GM23248 (cell line): ENCODE data around the gene RBM34. TPM values are rescaled to one million over a fixed set of nuclear protein-coding genes. Genes with fewer than 3 reads are reported as not detected.

ENCODE experiments used
- DNase-seq: peaks from one replicate; pipeline ENCODE4 v3.0.0-alpha.2; 2015
- H2AFZ ChIP-seq: fragments of 200-600 bp; sonication (generic); 2 replicates; pipeline ENCODE4 v1.6.1; 2016; ENCODE audit warnings: antibody characterized with exemption
- H3F3A ChIP-seq: fragments of 200-600 bp; sonication (generic); 2 replicates; pipeline ENCODE4 v1.6.1; 2016; ENCODE audit warnings: mild to moderate bottlenecking, antibody characterized with exemption, mixed run types; ENCODE audit not compliant: insufficient read depth
- H3K27ac ChIP-seq: fragments of 200-600 bp; sonication (generic); 2 replicates; pipeline ENCODE4 v1.5.1; 2016; ENCODE audit warnings: mild to moderate bottlenecking
- H3K27me3 ChIP-seq: fragments of 200-600 bp; sonication (generic); replicated peaks from 2 replicates; pipeline ENCODE4 v1.6.1; 2016; ENCODE audit warnings: mild to moderate bottlenecking; ENCODE audit not compliant: insufficient read depth
- H3K36me3 ChIP-seq: fragments of 200-600 bp; sonication (generic); 2 replicates; pipeline ENCODE4 v1.6.1; 2016; ENCODE audit warnings: low read depth, mild to moderate bottlenecking
- H3K4me1 ChIP-seq: fragments of 200-600 bp; sonication (generic); 2 replicates; pipeline ENCODE4 v1.6.1; 2016; ENCODE audit warnings: mild to moderate bottlenecking; ENCODE audit not compliant: insufficient read depth
- H3K4me2 ChIP-seq: fragments of 200-600 bp; sonication (generic); one replicate; pipeline ENCODE4 v1.6.1; 2016; ENCODE audit warnings: mild to moderate bottlenecking; ENCODE audit not compliant: unreplicated experiment
- H3K4me3 ChIP-seq: fragments of 200-600 bp; sonication (generic); 2 replicates; pipeline ENCODE4 v1.5.1; 2016; ENCODE audit warnings: mild to moderate bottlenecking
- H3K79me2 ChIP-seq: fragments of 200-600 bp; sonication (generic); 2 replicates; pipeline ENCODE4 v1.6.1; 2016; ENCODE audit warnings: mild to moderate bottlenecking; ENCODE audit not compliant: insufficient read depth
- H3K9ac ChIP-seq: fragments of 200-600 bp; sonication (generic); 2 replicates; pipeline ENCODE4 v1.6.1; 2016; ENCODE audit warnings: mild to moderate bottlenecking
- H3K9me2 ChIP-seq: fragments of 200-600 bp; sonication (generic); 2 replicates; pipeline ENCODE4 v1.6.1; 2016; ENCODE audit warnings: mixed run types, mild to moderate bottlenecking, moderate library complexity; ENCODE audit not compliant: insufficient read depth
- H3K9me3 ChIP-seq: fragments of 200-600 bp; sonication (generic); one replicate; pipeline ENCODE4 v1.6.1; 2017; ENCODE audit warnings: low read depth
- H4K20me1 ChIP-seq: fragments of 200-600 bp; sonication (generic); 2 replicates; pipeline ENCODE4 v1.6.0; 2016; ENCODE audit not compliant: insufficient read depth
- EZH2 ChIP-seq: fragments of 200-600 bp; sonication (generic); IDR thresholded peaks from 2 replicates; pipeline ENCODE4 v1.6.1; 2018; ENCODE audit warnings: antibody characterized with exemption, mild to moderate bottlenecking; ENCODE audit not compliant: insufficient read depth, poor library complexity, severe bottlenecking
- EZH2phosphoT487 ChIP-seq: fragments of 200-600 bp; sonication (generic); IDR thresholded peaks from 2 replicates; pipeline ENCODE4 v1.6.1; 2018; ENCODE audit warnings: antibody characterized with exemption, moderate library complexity, mild to moderate bottlenecking, low read depth; ENCODE audit not compliant: insufficient read depth
- whole genome bisulfite sequencing, 2 experiments: methylation state at CpG; one replicate each; pipeline ENCODE4 v1.1.6; 2015 to 2017; ENCODE audit warnings: low lambda C conversion rate in 2 of 2, low coverage in 1 of 2; ENCODE audit errors: missing lambda C conversion rate in 2 of 2; 5-methylcytosine and 5-hydroxymethylcytosine counted together
- in situ Hi-C: fragments of 300-500 bp; cut with MboI; formaldehyde crosslinking; loops from 2 replicates; pipeline ENCODE4 v1.15.0; 2020
- polyA plus RNA-seq: library from polyadenylated mRNA; unstranded; fragments of >200 nt; fragmentation: Nextera tagmentation; extraction: Ambion mirVana; gene quantifications from 2 replicates; pipeline ENCODE4 v1.2.1, GENCODE V29; 2016
- total RNA-seq: library from RNA; depleted of rRNA; stranded (reverse); fragments of >200 nt; shearing (Covaris generic); gene quantifications from 2 replicates; pipeline ENCODE4 v1.2.3, GENCODE V29; 2014

The RBM34 gene
- total and polyA plus RNA-seq, 2 experiments from 2014 or later = 53.6 to 79.3 TPM

DNA sequence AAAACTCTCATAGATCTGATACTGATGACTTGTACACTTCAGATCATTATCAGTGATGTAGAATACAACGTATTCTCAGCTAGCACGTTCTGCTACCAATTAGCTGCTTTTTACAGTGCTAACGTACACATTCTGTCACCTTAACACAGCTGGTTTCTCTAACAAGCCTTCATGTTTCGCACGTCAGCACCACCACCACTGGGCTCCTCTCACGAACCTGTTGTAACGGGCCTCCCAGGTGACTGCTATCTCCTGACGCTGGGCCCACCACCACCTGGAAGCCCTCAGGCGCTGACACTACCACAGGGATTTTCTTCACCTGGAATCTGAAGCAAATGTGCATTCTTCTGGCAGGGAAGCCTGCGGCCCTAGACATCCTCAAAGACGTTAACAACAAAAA lies 52.2 kb downstream of the RBM34 start:
- peaks cover 56% of the 10 kb centered on the region for H3F3A ChIP-seq
- H3K9me2 ChIP-seq = no peaks in the 10 kb centered on the region
- no peaks in the 10 kb centered on the region for H3K27me3 ChIP-seq
- H3K4me2 ChIP-seq = no peak overlapping the region
- peaks cover 44% of the 10 kb centered on the region for H3K36me3 ChIP-seq
- no peaks in the 10 kb centered on the region for H3K9me3 ChIP-seq
- WGBS, 2 experiments = 84 to 86% methylated on average over 11 of the region's 11 CpGs
- H3K4me1 ChIP-seq = peaks cover 28% of the 10 kb centered on the region
- no peak for TF ChIP-seq EZH2
- TF ChIP-seq EZH2phosphoT487 = no peak
- no peak for DNase-seq
- H3K27ac ChIP-seq = no peak overlapping the region
- no peak overlapping the region for H3K9ac ChIP-seq
- in situ Hi-C loops = loop anchor here (25.0 kb wide), 1 partner anchor 997 kb away; no protein-coding TSS in a partner anchor
- no peak overlapping the region for H2AFZ ChIP-seq
- H3K4me3 ChIP-seq = no peak overlapping the region
- H3K79me2 ChIP-seq = peaks cover 37% of the 10 kb centered on the region
- no peaks in the 10 kb centered on the region for H4K20me1 ChIP-seq

DNA sequence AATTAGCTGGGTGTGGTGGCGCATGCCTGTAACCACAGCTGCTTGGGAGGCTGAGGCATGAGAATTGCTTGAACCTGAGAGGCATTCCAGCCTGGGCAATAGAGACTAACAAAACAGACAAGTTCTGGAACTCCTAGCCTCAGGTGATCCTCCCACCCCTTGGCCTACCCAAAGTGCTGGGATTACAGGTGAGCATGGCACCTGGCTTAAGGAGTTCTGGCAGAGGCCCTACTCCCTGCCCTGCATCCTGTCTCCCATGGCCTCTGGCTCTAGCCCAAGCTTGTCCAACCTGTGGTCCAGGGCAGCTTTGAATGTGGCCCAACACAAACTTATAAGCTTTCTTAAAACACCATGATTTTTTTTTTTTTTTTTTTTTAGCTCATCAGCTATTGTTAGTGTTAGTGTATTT lies 52.9 kb downstream of the RBM34 start:
- H3K4me3 ChIP-seq = no peak overlapping the region
- peaks cover 56% of the 10 kb centered on the region for H3F3A ChIP-seq
- no peak for TF ChIP-seq EZH2
- TF ChIP-seq EZH2phosphoT487 = no peak
- in situ Hi-C loops = loop anchor here (25.0 kb wide), 1 partner anchor 996 kb away; no protein-coding TSS in a partner anchor
- H3K9ac ChIP-seq = no peak overlapping the region
- H3K9me3 ChIP-seq = no peaks in the 10 kb centered on the region
- peaks cover 38% of the 10 kb centered on the region for H3K36me3 ChIP-seq
- 100% methylated on average over 1 of the region's 1 CpG for WGBS, 2 experiments
- no peak overlapping the region for H3K27ac ChIP-seq
- no peak overlapping the region for H2AFZ ChIP-seq
- no peaks in the 10 kb centered on the region for H4K20me1 ChIP-seq
- no peaks in the 10 kb centered on the region for H3K9me2 ChIP-seq
- peaks cover 30% of the 10 kb centered on the region for H3K79me2 ChIP-seq
- H3K27me3 ChIP-seq = no peaks in the 10 kb centered on the region
- H3K4me1 ChIP-seq = peaks cover 21% of the 10 kb centered on the region
- no peak for DNase-seq
- no peak overlapping the region for H3K4me2 ChIP-seq

DNA sequence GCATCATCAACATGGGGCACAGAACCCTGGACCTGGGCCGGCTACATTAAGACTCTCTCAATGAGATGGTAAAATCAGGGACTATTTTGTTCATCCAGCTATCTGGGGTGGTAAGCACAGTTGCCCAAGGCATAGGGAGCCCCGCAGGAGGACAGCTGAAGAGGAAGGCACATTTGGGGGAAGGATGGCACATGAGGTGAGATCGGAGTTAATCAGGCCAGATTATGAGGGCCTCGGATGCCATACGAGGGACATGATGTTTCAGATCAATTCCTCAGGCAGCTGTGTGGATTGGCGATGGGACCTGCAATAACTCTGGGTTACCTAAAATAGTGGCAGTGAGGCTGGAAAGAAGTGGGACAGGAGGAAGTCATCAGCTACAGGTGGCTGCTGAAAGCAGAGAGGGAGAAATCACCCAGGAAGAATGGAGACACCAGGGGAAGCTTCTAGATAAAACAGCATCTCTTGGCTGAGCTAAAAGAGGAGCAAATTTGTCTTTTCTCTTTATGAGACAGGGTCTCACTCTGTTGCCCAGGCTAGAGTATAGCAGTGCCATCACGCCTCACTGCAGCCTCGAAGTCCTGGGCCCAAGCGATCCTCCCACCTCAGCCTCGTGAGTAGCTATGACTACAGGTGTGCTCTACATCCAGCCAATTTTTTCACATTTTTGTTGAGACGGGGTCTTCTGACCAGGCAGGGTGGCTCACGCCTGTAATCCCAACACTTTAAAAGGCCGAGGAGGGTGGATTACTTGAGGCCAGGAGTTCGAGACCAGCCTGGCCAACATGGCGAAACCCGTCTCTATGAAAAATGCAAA lies 53.5 kb downstream of the RBM34 start:
- H3K27me3 ChIP-seq = no peaks in the 10 kb centered on the region
- no peaks in the 10 kb centered on the region for H4K20me1 ChIP-seq
- TF ChIP-seq EZH2 = no peak
- TF ChIP-seq EZH2phosphoT487 = no peak
- no peak overlapping the region for H3K9ac ChIP-seq
- no peak for DNase-seq
- no peak overlapping the region for H3K4me3 ChIP-seq
- peaks cover 15% of the 10 kb centered on the region for H3K4me1 ChIP-seq
- no peak overlapping the region for H2AFZ ChIP-seq
- H3K36me3 ChIP-seq = peaks cover 32% of the 10 kb centered on the region
- in situ Hi-C loops = loop anchor here (25.0 kb wide), 1 partner anchor 995 kb away; no protein-coding TSS in a partner anchor
- H3K9me3 ChIP-seq = no peaks in the 10 kb centered on the region
- peaks cover 24% of the 10 kb centered on the region for H3K79me2 ChIP-seq
- H3K27ac ChIP-seq = no peak overlapping the region
- WGBS, 2 experiments = 90 to 91% methylated on average over 16 of the region's 16 CpGs
- no peaks in the 10 kb centered on the region for H3K9me2 ChIP-seq
- H3K4me2 ChIP-seq = no peak overlapping the region
- H3F3A ChIP-seq = peaks cover 51% of the 10 kb centered on the region

DNA sequence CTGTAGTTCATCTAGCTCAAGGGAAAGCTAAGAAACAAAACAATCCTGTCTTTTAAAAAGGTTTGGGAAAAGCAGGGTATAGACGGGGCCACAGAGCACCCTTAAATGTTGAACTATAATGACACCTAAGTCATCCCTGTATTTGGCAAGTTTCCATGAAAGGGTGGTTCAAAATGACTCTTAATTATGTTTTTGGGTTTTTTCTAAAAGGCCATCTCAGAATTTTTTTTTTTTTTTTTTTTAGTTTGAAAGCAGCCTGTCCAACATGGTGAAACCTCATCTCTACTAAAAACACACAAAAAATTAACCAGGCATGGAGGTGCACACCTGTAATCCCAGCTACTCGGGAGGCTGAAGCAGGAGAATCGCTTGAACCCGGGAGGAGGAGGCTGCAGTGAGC lies 54.6 kb downstream of the RBM34 start:
- no peak overlapping the region for H3K27ac ChIP-seq

More for the DNA sequence above, 54.6 kb downstream of the RBM34 start:
- peaks cover 13% of the 10 kb centered on the region for H3K79me2 ChIP-seq
- H3K4me3 ChIP-seq = no peak overlapping the region
- no peak overlapping the region for H3K9ac ChIP-seq
- no peak for DNase-seq
- no peak overlapping the region for H3K4me2 ChIP-seq
- H3F3A ChIP-seq = peaks cover 46% of the 10 kb centered on the region
- no peak overlapping the region for H2AFZ ChIP-seq
- H3K4me1 ChIP-seq = peaks cover 11% of the 10 kb centered on the region; the same call in 1 of the 2 replicates
- WGBS, 2 experiments = 93 to 97% methylated on average over 4 of the region's 4 CpGs
- no peaks in the 10 kb centered on the region for H3K9me3 ChIP-seq
- TF ChIP-seq EZH2 (no peak), EZH2phosphoT487 (no peak)
- no peaks in the 10 kb centered on the region for H3K27me3 ChIP-seq
- peaks cover 20% of the 10 kb centered on the region for H3K36me3 ChIP-seq
- in situ Hi-C loops = loop anchor here (25.0 kb wide), 1 partner anchor 994 kb away; no protein-coding TSS in a partner anchor
- no peaks in the 10 kb centered on the region for H3K9me2 ChIP-seq
- no peaks in the 10 kb centered on the region for H4K20me1 ChIP-seq
